ENCODE data around the gene RHCG.

DNA sequence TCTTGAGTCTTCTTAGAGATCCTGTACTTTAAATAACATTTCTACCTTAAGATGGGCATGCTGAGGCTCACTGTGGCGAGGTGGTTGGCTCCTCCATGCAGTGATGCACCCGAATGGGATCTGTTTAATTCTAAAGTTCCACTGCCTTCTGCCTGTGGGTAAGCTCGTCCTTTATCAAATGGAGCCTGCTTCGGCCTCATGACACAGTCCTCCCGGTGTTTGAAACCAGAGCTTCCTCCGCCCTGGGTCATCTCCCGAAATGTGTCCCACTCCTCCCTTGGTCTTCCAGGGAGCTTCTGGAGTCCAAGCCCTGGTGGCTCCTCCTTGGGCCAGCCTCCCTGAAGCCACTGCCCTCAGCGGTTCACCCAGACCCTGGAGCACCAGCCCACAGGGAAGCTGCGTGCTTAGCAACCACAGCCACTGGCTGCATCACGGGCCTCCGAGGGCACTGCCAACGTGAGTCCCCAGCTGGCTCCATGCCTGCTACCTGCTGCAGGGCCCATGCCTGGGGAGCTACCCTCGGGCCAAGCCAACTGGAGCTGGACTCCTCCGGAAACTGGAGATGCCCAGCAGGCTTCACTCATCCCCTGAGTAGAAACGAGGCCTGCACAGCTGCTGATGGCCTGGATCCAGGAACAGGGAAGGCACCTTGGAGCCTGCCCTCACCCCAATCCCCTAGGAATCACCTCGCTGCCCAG lies 3.3 kb downstream of the RHCG start:
- TF ChIP-seq, protein P1, sequence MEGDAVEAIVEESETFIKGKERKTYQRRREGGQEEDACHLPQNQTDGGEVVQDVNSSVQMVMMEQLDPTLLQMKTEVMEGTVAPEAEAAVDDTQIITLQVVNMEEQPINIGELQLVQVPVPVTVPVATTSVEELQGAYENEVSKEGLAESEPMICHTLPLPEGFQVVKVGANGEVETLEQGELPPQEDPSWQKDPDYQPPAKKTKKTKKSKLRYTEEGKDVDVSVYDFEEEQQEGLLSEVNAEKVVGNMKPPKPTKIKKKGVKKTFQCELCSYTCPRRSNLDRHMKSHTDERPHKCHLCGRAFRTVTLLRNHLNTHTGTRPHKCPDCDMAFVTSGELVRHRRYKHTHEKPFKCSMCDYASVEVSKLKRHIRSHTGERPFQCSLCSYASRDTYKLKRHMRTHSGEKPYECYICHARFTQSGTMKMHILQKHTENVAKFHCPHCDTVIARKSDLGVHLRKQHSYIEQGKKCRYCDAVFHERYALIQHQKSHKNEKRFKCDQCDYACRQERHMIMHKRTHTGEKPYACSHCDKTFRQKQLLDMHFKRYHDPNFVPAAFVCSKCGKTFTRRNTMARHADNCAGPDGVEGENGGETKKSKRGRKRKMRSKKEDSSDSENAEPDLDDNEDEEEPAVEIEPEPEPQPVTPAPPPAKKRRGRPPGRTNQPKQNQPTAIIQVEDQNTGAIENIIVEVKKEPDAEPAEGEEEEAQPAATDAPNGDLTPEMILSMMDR (IDR thresholded peaks at IDR 0.05), result no peak
- no peak for TF ChIP-seq POLR2A (IDR thresholded peaks at IDR 0.05)

All from esophagus squamous epithelium (tissue), 4 donors.